HepG2 (cell line): ENCODE results near the gene KDELR3. TPM values are rescaled to one million over a fixed set of nuclear protein-coding genes. Genes with fewer than 3 reads are reported as not detected.

Experiments used
- CBFB ChIP-seq: sonication (generic); formaldehyde crosslinking; IDR thresholded peaks from 2 replicates; pipeline ENCODE4 v1.4.0; 2020; ENCODE audit warnings: missing genetic modification reagents
- HMGA1 ChIP-seq: sonication (generic); formaldehyde crosslinking; conservative IDR thresholded peaks from 2 replicates; pipeline ENCODE4 v1.4.0; 2020; ENCODE audit warnings: missing genetic modification reagents
- HNRNPK ChIP-seq: fragments of 200-400 bp; formaldehyde crosslinking; IDR thresholded peaks from 2 replicates; pipeline ENCODE4 v1.6.1; 2018; ENCODE audit warnings: low read length, low read depth, moderate library complexity, mild to moderate bottlenecking; ENCODE audit not compliant: poor library complexity, severe bottlenecking
- KAT8 ChIP-seq: IDR thresholded peaks from 2 replicates; pipeline ENCODE4 v1.6.1; 2016; ENCODE audit warnings: missing genetic modification reagents, missing compliant biosample characterization
- MAX ChIP-seq: IDR thresholded peaks from 2 replicates; pipeline ENCODE4 v1.6.1; 2012; ENCODE audit warnings: inconsistent platforms
- MZF1 ChIP-seq: sonication (generic); formaldehyde crosslinking; IDR thresholded peaks from 2 replicates; pipeline ENCODE4 v1.8.1; 2023; ENCODE audit warnings: mild to moderate bottlenecking, missing genetic modification reagents, borderline replicate concordance
- NBN ChIP-seq: fragments of 450-650 bp; conservative IDR thresholded peaks from 2 replicates; pipeline ENCODE4 v1.6.1; 2017
- RARA ChIP-seq: IDR thresholded peaks from 2 replicates; pipeline ENCODE4 v1.6.1; 2016; ENCODE audit warnings: missing genetic modification reagents, missing compliant biosample characterization
- RNF2 ChIP-seq: fragments of 450-650 bp; conservative IDR thresholded peaks from 2 replicates; pipeline ENCODE4 v1.6.1; 2016; ENCODE audit warnings: low read depth
- TEF ChIP-seq: sonication (generic); formaldehyde crosslinking; IDR thresholded peaks from 2 replicates; pipeline ENCODE4 v1.5.0; 2020; ENCODE audit warnings: missing genetic modification reagents
- ZFP41 ChIP-seq: sonication (generic); formaldehyde crosslinking; IDR thresholded peaks from 2 replicates; pipeline ENCODE4 v1.4.0; 2020; ENCODE audit warnings: mild to moderate bottlenecking, missing genetic modification reagents, borderline replicate concordance
- ZFX ChIP-seq: sonication (generic); formaldehyde crosslinking; IDR thresholded peaks from 2 replicates; pipeline ENCODE4 v1.4.0; 2020; ENCODE audit warnings: mild to moderate bottlenecking, low read depth, missing genetic modification reagents, moderate library complexity
- ZKSCAN8 ChIP-seq: IDR thresholded peaks from 2 replicates; pipeline ENCODE4 v1.6.1; 2016; ENCODE audit warnings: borderline replicate concordance, missing genetic modification reagents, missing compliant biosample characterization
- ZNF318 ChIP-seq: sonication (generic); formaldehyde crosslinking; IDR thresholded peaks from 2 replicates; pipeline ENCODE4 v1.4.0; 2020; ENCODE audit warnings: mild to moderate bottlenecking, missing genetic modification reagents
- ZNF605 ChIP-seq: sonication (generic); formaldehyde crosslinking; IDR thresholded peaks from 2 replicates; pipeline ENCODE4 v1.8.0; 2022; ENCODE audit warnings: mild to moderate bottlenecking, missing genetic modification reagents
- ZNF766 ChIP-seq: sonication (generic); formaldehyde crosslinking; IDR thresholded peaks from 2 replicates; pipeline ENCODE4 v1.5.0; 2020; ENCODE audit warnings: missing genetic modification reagents, borderline replicate concordance
- polyA plus RNA-seq, 8 experiments: library from polyadenylated mRNA; depleted of rRNA in 3 of 8; stranded (reverse) in 7 of 8; unstranded in 1 of 8; fragments of >200 nt; fragmentation: Illumina TruSeq in 4 of 8; extraction: Trizol in 4 of 8; gene quantifications; 2 replicates each; pipeline versions ENCODE4 v1.2.1 to v1.2.3, GENCODE V29; 2011 to 2016; ENCODE audit warnings: low read depth in 4 of 8, missing spikeins in 1 of 8, mixed read lengths in 1 of 8; ENCODE audit not compliant: insufficient read depth in 1 of 8
- total RNA-seq, 5 experiments: library from RNA; depleted of rRNA; stranded (reverse); fragments of >200 nt; fragmentation: Illumina TruSeq; extraction: Trizol; gene quantifications; 2 replicates each; pipeline ENCODE4 v1.2.3, GENCODE V29; 2016; ENCODE audit warnings: low read depth in 1 of 5
- TF ChIP-seq, protein P1 (sequence below): IDR thresholded peaks from 2 replicates; pipeline ENCODE4 v1.6.1; 2016; ENCODE audit warnings: missing compliant biosample characterization, missing genetic modification reagents, borderline replicate concordance

Gene KDELR3
- total and polyA plus RNA-seq, 2 of the 13 experiments (the other 11 are each of a cell fraction or from before 2014, with no cell fraction given) = 24.2 to 65.7 TPM

DNA sequence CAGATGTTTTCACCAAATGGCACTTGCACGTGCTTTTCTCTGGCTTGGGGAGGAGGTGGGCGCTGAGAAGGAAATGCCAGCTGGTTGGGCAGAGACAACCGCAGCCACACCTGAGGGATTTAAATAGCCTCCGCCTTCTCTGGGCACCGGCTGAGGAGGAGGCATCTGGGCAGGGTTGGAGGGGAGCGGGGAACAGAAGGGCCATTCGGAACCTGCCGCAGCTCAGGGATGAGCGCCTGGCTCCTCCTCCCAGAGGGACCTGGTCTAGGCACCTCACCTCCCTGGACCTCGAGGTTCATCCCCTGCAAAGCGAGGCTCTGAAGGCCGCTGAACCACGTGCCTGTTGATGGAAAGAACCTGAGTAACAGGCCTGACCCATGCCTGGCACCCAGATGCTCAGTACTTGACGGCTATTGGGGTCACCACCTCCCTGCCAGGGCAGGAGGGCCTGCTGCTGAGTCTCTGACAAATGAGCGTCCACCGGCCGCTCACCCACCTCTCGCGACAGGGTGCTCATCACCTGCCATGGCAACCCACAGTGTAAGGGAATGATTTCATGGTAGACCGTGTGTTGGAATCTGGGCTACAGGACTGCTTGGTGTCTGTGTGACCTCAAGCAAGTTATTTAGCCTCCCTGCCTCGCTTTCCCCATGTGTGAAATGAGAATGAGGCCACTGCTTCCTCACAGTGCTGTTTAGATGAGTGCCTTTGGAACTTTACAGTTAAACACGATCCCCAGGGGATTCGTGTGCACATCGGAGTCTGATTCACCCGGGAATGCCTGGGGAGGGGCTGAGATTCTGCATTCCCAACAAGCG is 2.0 kb upstream of the KDELR3 start (continued):
- TF ChIP-seq, protein P1, sequence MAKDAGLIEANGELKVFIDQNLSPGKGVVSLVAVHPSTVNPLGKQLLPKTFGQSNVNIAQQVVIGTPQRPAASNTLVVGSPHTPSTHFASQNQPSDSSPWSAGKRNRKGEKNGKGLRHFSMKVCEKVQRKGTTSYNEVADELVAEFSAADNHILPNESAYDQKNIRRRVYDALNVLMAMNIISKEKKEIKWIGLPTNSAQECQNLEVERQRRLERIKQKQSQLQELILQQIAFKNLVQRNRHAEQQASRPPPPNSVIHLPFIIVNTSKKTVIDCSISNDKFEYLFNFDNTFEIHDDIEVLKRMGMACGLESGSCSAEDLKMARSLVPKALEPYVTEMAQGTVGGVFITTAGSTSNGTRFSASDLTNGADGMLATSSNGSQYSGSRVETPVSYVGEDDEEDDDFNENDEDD (CRISPR knock-in tag) = peak; percentile 55; the same call in 1 of the 2 replicates
- TF ChIP-seq ZFP41 (CRISPR knock-in tag) (0 out of 2 replicates have a peak, but pooled peaks have one; percentile 22), KAT8 (CRISPR knock-in tag) (no peak), RARA (CRISPR knock-in tag) (no peak), MAX (peak; percentile 73), ZKSCAN8 (CRISPR knock-in tag) (no peak), ZNF766 (CRISPR knock-in tag) (no peak), ZNF318 (CRISPR knock-in tag) (no peak), ZNF605 (CRISPR knock-in tag) (0 out of 2 replicates have a peak, but pooled peaks have one; percentile 18), RNF2 (peak; percentile 57; the same call in 1 of the 2 replicates), HMGA1 (CRISPR knock-in tag) (no peak), NBN (no peak), HNRNPK (no peak), CBFB (CRISPR knock-in tag) (no peak), ZFX (CRISPR knock-in tag) (peak; percentile 54), MZF1 (CRISPR knock-in tag) (no peak), TEF (CRISPR knock-in tag) (no peak)
